Measurements from ENCODE around the gene HSPA1L.
"Not testable (repeated sequence)": the region's sequence is repeated elsewhere in the genome, so short reads cannot be mapped to it uniquely, and the experiment has no call there.

DNA sequence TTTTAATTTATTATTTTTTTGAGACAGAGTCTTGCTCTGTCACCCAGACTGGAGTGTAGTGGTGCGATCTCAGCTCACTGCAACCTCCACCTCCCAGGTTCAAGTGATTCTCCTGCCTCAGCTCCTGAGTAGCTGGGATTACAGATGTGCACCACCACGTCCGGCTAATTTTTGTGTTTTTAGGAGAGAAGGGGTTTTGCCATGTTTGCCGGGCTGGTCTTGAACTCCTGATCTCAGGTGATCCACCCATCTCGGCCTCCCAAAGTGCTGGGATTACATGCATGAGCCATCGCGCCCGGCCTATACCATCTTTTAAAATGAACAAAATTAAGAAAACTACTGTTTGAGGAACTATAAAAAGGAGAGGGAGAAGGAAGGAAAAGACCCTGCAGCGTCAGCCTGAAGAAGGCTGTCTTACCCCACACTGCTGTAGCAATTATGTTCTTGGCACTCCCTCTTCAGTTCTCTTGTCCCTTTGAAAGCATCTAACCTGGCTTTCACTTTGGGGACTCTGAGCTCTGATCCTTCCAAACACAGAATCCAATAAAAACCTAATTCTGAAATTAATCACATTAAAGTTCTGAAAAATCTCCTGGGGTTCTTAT lies 8.6 kb upstream of the HSPA1L start:
- not testable (repeated sequence) for TF ChIP-seq GLIS3 (CRISPR knock-in tag; IDR thresholded peaks at IDR 0.05); SNAI2 (CRISPR knock-in tag; IDR thresholded peaks at IDR 0.05); ZFP30 (CRISPR knock-in tag; IDR thresholded peaks at IDR 0.05); PPARA (CRISPR knock-in tag; IDR thresholded peaks at IDR 0.05; ENCODE audit: borderline replicate concordance); ESRRG (CRISPR knock-in tag; IDR thresholded peaks at IDR 0.05); RARB (CRISPR knock-in tag; IDR thresholded peaks at IDR 0.05); ZFP3 (CRISPR knock-in tag; IDR thresholded peaks at IDR 0.05); BACH2 (CRISPR knock-in tag; IDR thresholded peaks at IDR 0.05; ENCODE audit: borderline replicate concordance)
- TF ChIP-seq, protein P1, sequence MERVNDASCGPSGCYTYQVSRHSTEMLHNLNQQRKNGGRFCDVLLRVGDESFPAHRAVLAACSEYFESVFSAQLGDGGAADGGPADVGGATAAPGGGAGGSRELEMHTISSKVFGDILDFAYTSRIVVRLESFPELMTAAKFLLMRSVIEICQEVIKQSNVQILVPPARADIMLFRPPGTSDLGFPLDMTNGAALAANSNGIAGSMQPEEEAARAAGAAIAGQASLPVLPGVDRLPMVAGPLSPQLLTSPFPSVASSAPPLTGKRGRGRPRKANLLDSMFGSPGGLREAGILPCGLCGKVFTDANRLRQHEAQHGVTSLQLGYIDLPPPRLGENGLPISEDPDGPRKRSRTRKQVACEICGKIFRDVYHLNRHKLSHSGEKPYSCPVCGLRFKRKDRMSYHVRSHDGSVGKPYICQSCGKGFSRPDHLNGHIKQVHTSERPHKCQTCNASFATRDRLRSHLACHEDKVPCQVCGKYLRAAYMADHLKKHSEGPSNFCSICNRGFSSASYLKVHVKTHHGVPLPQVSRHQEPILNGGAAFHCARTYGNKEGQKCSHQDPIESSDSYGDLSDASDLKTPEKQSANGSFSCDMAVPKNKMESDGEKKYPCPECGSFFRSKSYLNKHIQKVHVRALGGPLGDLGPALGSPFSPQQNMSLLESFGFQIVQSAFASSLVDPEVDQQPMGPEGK (CRISPR knock-in tag; IDR thresholded peaks at IDR 0.05; ENCODE audit: borderline replicate concordance) = not testable (repeated sequence)
- TF ChIP-seq, protein P2, sequence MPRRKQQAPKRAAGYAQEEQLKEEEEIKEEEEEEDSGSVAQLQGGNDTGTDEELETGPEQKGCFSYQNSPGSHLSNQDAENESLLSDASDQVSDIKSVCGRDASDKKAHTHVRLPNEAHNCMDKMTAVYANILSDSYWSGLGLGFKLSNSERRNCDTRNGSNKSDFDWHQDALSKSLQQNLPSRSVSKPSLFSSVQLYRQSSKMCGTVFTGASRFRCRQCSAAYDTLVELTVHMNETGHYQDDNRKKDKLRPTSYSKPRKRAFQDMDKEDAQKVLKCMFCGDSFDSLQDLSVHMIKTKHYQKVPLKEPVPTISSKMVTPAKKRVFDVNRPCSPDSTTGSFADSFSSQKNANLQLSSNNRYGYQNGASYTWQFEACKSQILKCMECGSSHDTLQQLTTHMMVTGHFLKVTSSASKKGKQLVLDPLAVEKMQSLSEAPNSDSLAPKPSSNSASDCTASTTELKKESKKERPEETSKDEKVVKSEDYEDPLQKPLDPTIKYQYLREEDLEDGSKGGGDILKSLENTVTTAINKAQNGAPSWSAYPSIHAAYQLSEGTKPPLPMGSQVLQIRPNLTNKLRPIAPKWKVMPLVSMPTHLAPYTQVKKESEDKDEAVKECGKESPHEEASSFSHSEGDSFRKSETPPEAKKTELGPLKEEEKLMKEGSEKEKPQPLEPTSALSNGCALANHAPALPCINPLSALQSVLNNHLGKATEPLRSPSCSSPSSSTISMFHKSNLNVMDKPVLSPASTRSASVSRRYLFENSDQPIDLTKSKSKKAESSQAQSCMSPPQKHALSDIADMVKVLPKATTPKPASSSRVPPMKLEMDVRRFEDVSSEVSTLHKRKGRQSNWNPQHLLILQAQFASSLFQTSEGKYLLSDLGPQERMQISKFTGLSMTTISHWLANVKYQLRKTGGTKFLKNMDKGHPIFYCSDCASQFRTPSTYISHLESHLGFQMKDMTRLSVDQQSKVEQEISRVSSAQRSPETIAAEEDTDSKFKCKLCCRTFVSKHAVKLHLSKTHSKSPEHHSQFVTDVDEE (CRISPR knock-in tag; IDR thresholded peaks at IDR 0.05) = not testable (repeated sequence)
